SK-MEL-5 (cell line): ENCODE data around the gene MICA. TPM values are rescaled to one million over a fixed set of nuclear protein-coding genes. Genes with fewer than 3 reads are reported as not detected.
A peak's percentile ranks its signal among the peaks of the same experiment; 100 is the strongest.
"Not testable (repeated sequence)": the region's sequence is repeated elsewhere in the genome, so short reads cannot be mapped to it uniquely, and the experiment has no call there.

ENCODE experiments used
- DNase-seq: peaks from one replicate; pipeline ENCODE4 v3.0.0-alpha.2; 2016; ENCODE audit warnings: low read depth, low spot score
- in situ Hi-C: cut with HindIII; loops from 2 replicates; pipeline ENCODE4 v1.10.0; 2016; ENCODE audit warnings: low sequenced_read_pairs, high pct_unique_total_duplicates, low pct_unique_long_range_greater_than_20kb
- total RNA-seq: library from RNA; depleted of rRNA; stranded (reverse); fragments of >200 nt; shearing (Covaris generic); gene quantifications from 2 replicates; pipeline ENCODE4 v1.2.3, GENCODE V29; 2014

MICA gene
- total RNA-seq, 1 experiment from 2014 or later, result 77.4 TPM

GRCh38 chr6:31435051-31435450, 31.7 kb downstream of the MICA start:
- in situ Hi-C loops, DNase-seq: not testable (repeated sequence)

GRCh38 chr6:31438222-31438621, 34.8 kb downstream of the MICA start:
- in situ Hi-C loops, result no loop called here
- no peak for DNase-seq

GRCh38 chr6:31438677-31439076, 35.3 kb downstream of the MICA start:
- in situ Hi-C loops, result no loop called here
- no peak for DNase-seq

GRCh38 chr6:31441365-31442267, 38.2 kb downstream of the MICA start:
- peak; percentile 67 for DNase-seq
- in situ Hi-C loops, result no loop called here

- in situ Hi-C loops, result no loop called here
- DNase-seq, result no peak
These were observed 43.1 kb downstream of the MICA start for GRCh38 chr6:31446481-31446880.

- in situ Hi-C loops, DNase-seq: not testable (repeated sequence)
These were observed 43.8 kb downstream of the MICA start for GRCh38 chr6:31446999-31447789.

GRCh38 chr6:31450751-31451150, 47.4 kb downstream of the MICA start:
- DNase-seq, result no peak
- in situ Hi-C loops, result no loop called here

- no peak for DNase-seq
- in situ Hi-C loops, result no loop called here
These were observed 49.5 kb downstream of the MICA start for GRCh38 chr6:31452859-31453258.

- DNase-seq, result no peak
- in situ Hi-C loops, result no loop called here
These were observed 49.9 kb downstream of the MICA start for GRCh38 chr6:31453259-31453658.

GRCh38 chr6:31459864-31460263, 56.5 kb downstream of the MICA start:
- in situ Hi-C loops, DNase-seq: not testable (repeated sequence)

GRCh38 chr6:31460361-31461025, 57.1 kb downstream of the MICA start:
- no peak for DNase-seq
- in situ Hi-C loops, result no loop called here

GRCh38 chr6:31462026-31462963, 58.9 kb downstream of the MICA start:
- in situ Hi-C loops, result no loop called here
- no peak for DNase-seq

- peak; percentile 89 for DNase-seq
- in situ Hi-C loops, result no loop called here
These were observed 59.8 kb downstream of the MICA start for GRCh38 chr6:31462964-31463870.

- DNase-seq, result no peak
- in situ Hi-C loops, result no loop called here
These were observed 61.1 kb downstream of the MICA start for GRCh38 chr6:31464252-31465184.
